H9 (cell line): ENCODE data around the gene PHKA1. TPM values are rescaled to one million over a fixed set of nuclear protein-coding genes. Genes with fewer than 3 reads are reported as not detected.
A peak's percentile ranks its signal among the peaks of the same experiment; 100 is the strongest.
"Not testable (repeated sequence)": the region's sequence is repeated elsewhere in the genome, so short reads cannot be mapped to it uniquely, and the experiment has no call there.

Experiments used
- DNase-seq: peaks from one replicate; pipeline ENCODE4 v3.0.0-alpha.2; 2017
- H2AFZ ChIP-seq: one replicate; pipeline ENCODE4 v1.6.1; 2013; ENCODE audit warnings: mild to moderate bottlenecking, low read length, control low read depth, moderate library complexity
- H2AK5ac ChIP-seq: 2 replicates; pipeline ENCODE4 v1.6.1; 2013; ENCODE audit warnings: low read length, control low read depth, mixed read lengths; ENCODE audit not compliant: insufficient read length
- H2BK120ac ChIP-seq: one replicate; pipeline ENCODE4 v1.6.1; 2013; ENCODE audit warnings: low read depth, mild to moderate bottlenecking, low read length, control low read depth, inconsistent platforms; ENCODE audit not compliant: poor library complexity, severe bottlenecking
- H2BK12ac ChIP-seq: 2 replicates; pipeline ENCODE4 v1.6.1; 2013; ENCODE audit warnings: low read length, control low read depth, mixed read lengths, low read depth; ENCODE audit not compliant: insufficient read length
- H2BK15ac ChIP-seq: 2 replicates; pipeline ENCODE4 v1.6.1; 2013; ENCODE audit warnings: low read depth, low read length, control low read depth
- H2BK20ac ChIP-seq: one replicate; pipeline ENCODE4 v1.6.1; 2013; ENCODE audit warnings: low read depth, mild to moderate bottlenecking, low read length, control low read depth, inconsistent platforms; ENCODE audit not compliant: poor library complexity, severe bottlenecking
- H2BK5ac ChIP-seq: 2 replicates; pipeline ENCODE4 v1.6.1; 2013; ENCODE audit warnings: low read length, control low read depth, mixed read lengths; ENCODE audit not compliant: insufficient read length
- H3K14ac ChIP-seq: 2 replicates; pipeline ENCODE4 v1.6.1; 2013; ENCODE audit warnings: low read length, control low read depth; ENCODE audit not compliant: insufficient read depth
- H3K18ac ChIP-seq: 2 replicates; pipeline ENCODE4 v1.6.1; 2013; ENCODE audit warnings: low read depth, mild to moderate bottlenecking, mixed read lengths, low read length, control low read depth; ENCODE audit not compliant: insufficient read length
- H3K23ac ChIP-seq: 2 replicates; pipeline ENCODE4 v1.6.1; 2013; ENCODE audit warnings: low read length, control low read depth, mixed read lengths, low read depth; ENCODE audit not compliant: insufficient read length
- H3K23me2 ChIP-seq: 2 replicates; pipeline ENCODE4 v1.6.1; 2013; ENCODE audit warnings: low read depth, mild to moderate bottlenecking, mixed read lengths, low read length, control low read depth; ENCODE audit not compliant: insufficient read length, poor library complexity, severe bottlenecking
- H3K27ac ChIP-seq: 2 replicates; pipeline ENCODE4 v1.5.1; 2013; ENCODE audit warnings: low read length, control low read depth, mixed read lengths, low read depth; ENCODE audit not compliant: insufficient read length
- H3K27me3 ChIP-seq: 2 replicates; pipeline ENCODE4 v1.6.1; 2013; ENCODE audit warnings: low read length, control low read depth, inconsistent platforms; ENCODE audit not compliant: insufficient read depth
- H3K4ac ChIP-seq: 2 replicates; pipeline ENCODE4 v1.6.1; 2013; ENCODE audit warnings: low read depth, mild to moderate bottlenecking, control low read depth, inconsistent platforms, low read length, moderate library complexity
- H3K4me1 ChIP-seq: 2 replicates; pipeline ENCODE4 v1.6.1; 2013; ENCODE audit warnings: low read length, control low read depth, inconsistent platforms; ENCODE audit not compliant: insufficient read depth
- H3K4me2 ChIP-seq: 2 replicates; pipeline ENCODE4 v1.6.1; 2013; ENCODE audit warnings: low read length, control low read depth, mixed read lengths; ENCODE audit not compliant: insufficient read length, insufficient read depth
- H3K56ac ChIP-seq: 2 replicates; pipeline ENCODE4 v1.6.1; 2013; ENCODE audit warnings: low read depth, mild to moderate bottlenecking, mixed read lengths, low read length, control low read depth; ENCODE audit not compliant: insufficient read length
- H3K79me1 ChIP-seq: 2 replicates; pipeline ENCODE4 v1.6.1; 2013; ENCODE audit warnings: low read depth, mild to moderate bottlenecking, moderate library complexity, low read length, control low read depth, inconsistent platforms; ENCODE audit not compliant: insufficient read depth, poor library complexity, severe bottlenecking
- H3K79me2 ChIP-seq: 2 replicates; pipeline ENCODE4 v1.6.1; 2013; ENCODE audit warnings: low read length, control low read depth, inconsistent platforms; ENCODE audit not compliant: insufficient read depth
- H3K9ac ChIP-seq: 2 replicates; pipeline ENCODE4 v1.6.1; 2013; ENCODE audit warnings: low read length, control low read depth, mixed read lengths; ENCODE audit not compliant: insufficient read length; ENCODE audit errors: extremely low read depth
- H3K9me3 ChIP-seq: one replicate; pipeline ENCODE4 v1.6.1; 2013; ENCODE audit warnings: low read depth, low read length, inconsistent platforms; ENCODE audit not compliant: control insufficient read depth
- H3T11ph ChIP-seq: one replicate; pipeline ENCODE4 v1.6.1; 2013; ENCODE audit warnings: mild to moderate bottlenecking, low read length, control low read depth, inconsistent platforms
- H4K20me1 ChIP-seq: one replicate; pipeline ENCODE4 v1.6.1; 2013; ENCODE audit not compliant: control insufficient read depth, insufficient read length, insufficient read depth
- H4K5ac ChIP-seq: 2 replicates; pipeline ENCODE4 v1.6.1; 2013; ENCODE audit warnings: low read depth, mild to moderate bottlenecking, mixed read lengths, low read length, control low read depth; ENCODE audit not compliant: insufficient read length
- H4K8ac ChIP-seq: replicated peaks from 2 replicates; pipeline ENCODE4 v1.6.1; 2013; ENCODE audit warnings: low read length, control low read depth, mixed read lengths, low read depth; ENCODE audit not compliant: insufficient read length
- H4K91ac ChIP-seq: 2 replicates; pipeline ENCODE4 v1.6.1; 2013; ENCODE audit warnings: low read depth, mild to moderate bottlenecking, moderate library complexity, mixed read lengths, low read length, control low read depth; ENCODE audit not compliant: insufficient read length
- H3K27ac Mint-ChIP-seq, 3 experiments: 2 replicates in 2 of 3; 3 replicates in 1 of 3; pipeline ENCODE4 v1.8.0; 2020 to 2021; ENCODE audit warnings: mixed read lengths in 3 of 3, mild to moderate bottlenecking in 1 of 3, moderate library complexity in 1 of 3
- H3K27me3 Mint-ChIP-seq: 2 replicates; pipeline ENCODE4 v1.8.0; 2021; ENCODE audit warnings: low read depth, mild to moderate bottlenecking, moderate library complexity, mixed read lengths
- H3K36me3 Mint-ChIP-seq, 3 experiments: 2 replicates in 2 of 3; 3 replicates in 1 of 3; pipeline ENCODE4 v1.8.0; 2020 to 2021; ENCODE audit warnings: low read depth in 3 of 3, mixed read lengths in 3 of 3; ENCODE audit not compliant: insufficient read depth in 1 of 3
- H3K4me1 Mint-ChIP-seq, 2 experiments: 2 replicates each; pipeline ENCODE4 v1.8.0; 2020; ENCODE audit warnings: mixed read lengths in 2 of 2
- H3K4me3 Mint-ChIP-seq, 2 experiments: 2 replicates in 1 of 2; 3 replicates in 1 of 2; pipeline ENCODE4 v1.8.0; 2020 to 2021; ENCODE audit warnings: mild to moderate bottlenecking in 2 of 2, mixed read lengths in 2 of 2, moderate library complexity in 1 of 2
- H3K9me3 Mint-ChIP-seq, 2 experiments: 2 replicates in 1 of 2; 3 replicates in 1 of 2; pipeline ENCODE4 v1.8.0; 2020; ENCODE audit warnings: mild to moderate bottlenecking in 2 of 2, mixed read lengths in 2 of 2, moderate library complexity in 1 of 2
- WGBS: extraction: QIAGEN DNeasy Blood & Tissue Kit; methylation state at CpG from one replicate; pipeline ENCODE4 v1.1.7; 2013; ENCODE audit warnings: missing lambda C conversion rate, low lambda C conversion rate, mixed read lengths; ENCODE audit not compliant: insufficient read length; ENCODE audit errors: extremely low coverage; 5-methylcytosine and 5-hydroxymethylcytosine counted together
- long read RNA-seq: library from polyadenylated mRNA; unstranded; transcript quantifications from one replicate; pipeline ENCODE4 v2.0.0, GENCODE V29; 2020
- total RNA-seq: library from RNA; stranded (reverse); gene quantifications from 2 replicates; pipeline ENCODE4 v1.2.1, GENCODE V29; 2021

The PHKA1 gene
- 6.5 and 6.6 TPM in 2 replicates for total RNA-seq
- long read RNA-seq, full-length matches to known transcripts = 3 of 5 reads
- long read RNA-seq, partial matches to known transcripts = 0 of 5 reads
- long read RNA-seq, other reads (novel, unspliced or antisense) = 2 of 5 reads

- Mint-ChIP-seq H3K4me3 (peak within 1 kb of the TSS; percentile 68 to 85), H3K9me3 (peaks cover 58 to 63% of the 10 kb centered on the region in 2 experiments), H3K36me3 (peaks cover 3 to 11% (median 4%) of the 10 kb centered on the region in 3 experiments; a peak in 5 of 7 replicates)
- H2BK12ac ChIP-seq, H3K27me3 ChIP-seq, H2AK5ac ChIP-seq, H3K4ac ChIP-seq, H3K27me3 Mint-ChIP-seq, H4K91ac ChIP-seq, H3K27ac ChIP-seq, H2BK15ac ChIP-seq, H3T11ph ChIP-seq, H3K56ac ChIP-seq, H3K4me1 Mint-ChIP-seq, H3K27ac Mint-ChIP-seq, H2BK120ac ChIP-seq, H4K20me1 ChIP-seq, H3K14ac ChIP-seq, H2BK20ac ChIP-seq, H2AFZ ChIP-seq, H2BK5ac ChIP-seq, H4K8ac ChIP-seq, H3K23me2 ChIP-seq, H4K5ac ChIP-seq, H3K79me1 ChIP-seq, H3K23ac ChIP-seq, H3K4me1 ChIP-seq, H3K79me2 ChIP-seq: not testable (repeated sequence)
- Histone ChIP-seq H3K9me3 (peaks cover 22% of the 10 kb centered on the region), H3K9ac (peak within 1 kb of the TSS; percentile 44), H3K18ac (peak within 1 kb of the TSS; percentile 15), H3K4me2 (peak within 1 kb of the TSS; percentile 56)
- peak; percentile 43 for DNase-seq
- WGBS = no CpG with 5 or more reads among the region's 80 CpGs
Observed at GRCh38 chrX:72713599-72714477, at the start of gene PHKA1. PHKA1 (minus strand) TSS chrX:72714306; CDS start chrX:72713880, 426 bp downstream.

- not testable (repeated sequence) for H2AFZ ChIP-seq, H2BK120ac ChIP-seq, H3K14ac ChIP-seq, H2BK5ac ChIP-seq, H3K27me3 ChIP-seq, H3K9me3 Mint-ChIP-seq, H3K27me3 Mint-ChIP-seq, H3K23ac ChIP-seq, H3K27ac ChIP-seq, H3K36me3 Mint-ChIP-seq, H3K4me1 Mint-ChIP-seq, H3K4me2 ChIP-seq, H3K4me3 Mint-ChIP-seq, H4K20me1 ChIP-seq, H3K79me2 ChIP-seq, H3K56ac ChIP-seq, H2AK5ac ChIP-seq, H3K9ac ChIP-seq, H3K9me3 ChIP-seq, H2BK12ac ChIP-seq, H4K8ac ChIP-seq, H2BK15ac ChIP-seq, H2BK20ac ChIP-seq, H3K27ac Mint-ChIP-seq, H3K23me2 ChIP-seq, H3K18ac ChIP-seq, H3T11ph ChIP-seq, H4K91ac ChIP-seq, DNase-seq, H3K79me1 ChIP-seq, H3K4me1 ChIP-seq, H4K5ac ChIP-seq, H3K4ac ChIP-seq
- WGBS = no CpG with 5 or more reads among the region's 9 CpGs
Observed at GRCh38 chrX:72760454-72760853, 46.3 kb upstream of the PHKA1 start.
